Measurements from ENCODE around the gene TBC1D14. TPM values are rescaled to one million over a fixed set of nuclear protein-coding genes. Genes with fewer than 3 reads are reported as not detected.
A peak's percentile ranks its signal among the peaks of the same experiment; 100 is the strongest.

The TBC1D14 gene
- total RNA-seq, 1 experiment from 2014 or later = 51.9 TPM

GRCh38 chr4:6926681-6927478, 17.3 kb downstream of the TBC1D14 start:
- no peak for DNase-seq (ENCODE audit: low read depth)

- DNase-seq (ENCODE audit: low read depth) = no peak
Measured at GRCh38 chr4:6928081-6928480, 18.5 kb downstream of the TBC1D14 start.

- no peak for DNase-seq (ENCODE audit: low read depth)
Measured at GRCh38 chr4:6929339-6929811, 19.7 kb downstream of the TBC1D14 start.

- DNase-seq (ENCODE audit: low read depth) = no peak
Measured at GRCh38 chr4:6929812-6930464, 20.3 kb downstream of the TBC1D14 start.

- no peak for DNase-seq (ENCODE audit: low read depth)
Measured at GRCh38 chr4:6932475-6932874, 22.8 kb downstream of the TBC1D14 start.

GRCh38 chr4:6932918-6933317, 23.3 kb downstream of the TBC1D14 start:
- DNase-seq (ENCODE audit: low read depth) = no peak

GRCh38 chr4:6933691-6934430, 24.2 kb downstream of the TBC1D14 start:
- no peak for DNase-seq (ENCODE audit: low read depth)

- no peak for DNase-seq (ENCODE audit: low read depth)
Measured at GRCh38 chr4:6935965-6936364, 26.3 kb downstream of the TBC1D14 start.

GRCh38 chr4:6937201-6937600, 27.6 kb downstream of the TBC1D14 start:
- no peak for DNase-seq (ENCODE audit: low read depth)

- DNase-seq (ENCODE audit: low read depth) = no peak
Measured at GRCh38 chr4:6937754-6938153, 28.1 kb downstream of the TBC1D14 start.

GRCh38 chr4:6938237-6938636, 28.6 kb downstream of the TBC1D14 start:
- peak; percentile 18 for DNase-seq (ENCODE audit: low read depth)

GRCh38 chr4:6938647-6939271, 29.1 kb downstream of the TBC1D14 start:
- DNase-seq (ENCODE audit: low read depth) = no peak

GRCh38 chr4:6939761-6940743, 30.4 kb downstream of the TBC1D14 start:
- DNase-seq (ENCODE audit: low read depth) = peak; percentile 39

GRCh38 chr4:6940744-6941137, 31.1 kb downstream of the TBC1D14 start:
- no peak for DNase-seq (ENCODE audit: low read depth)

GRCh38 chr4:6941796-6942195, 32.2 kb downstream of the TBC1D14 start:
- no peak for DNase-seq (ENCODE audit: low read depth)

GRCh38 chr4:6942238-6942800, 32.7 kb downstream of the TBC1D14 start:
- peak; percentile 92 for DNase-seq (ENCODE audit: low read depth)

GRCh38 chr4:6943012-6943884, 33.6 kb downstream of the TBC1D14 start:
- DNase-seq (ENCODE audit: low read depth) = no peak

- DNase-seq (ENCODE audit: low read depth) = no peak
Measured at GRCh38 chr4:6943885-6944225, 34.2 kb downstream of the TBC1D14 start.

GRCh38 chr4:6944301-6945051, 34.9 kb downstream of the TBC1D14 start:
- no peak for DNase-seq (ENCODE audit: low read depth)

Data from LHCN-M2 (cell line).